ENCODE data around the gene ZNF618.

ZNF618 gene

GRCh38 chr9:113894166-113894565 lies 18.1 kb downstream of the ZNF618 start:
- ChIA-PET POLR2A (no interaction called here), CTCF (no interaction called here)
- TF ChIP-seq, protein P1, sequence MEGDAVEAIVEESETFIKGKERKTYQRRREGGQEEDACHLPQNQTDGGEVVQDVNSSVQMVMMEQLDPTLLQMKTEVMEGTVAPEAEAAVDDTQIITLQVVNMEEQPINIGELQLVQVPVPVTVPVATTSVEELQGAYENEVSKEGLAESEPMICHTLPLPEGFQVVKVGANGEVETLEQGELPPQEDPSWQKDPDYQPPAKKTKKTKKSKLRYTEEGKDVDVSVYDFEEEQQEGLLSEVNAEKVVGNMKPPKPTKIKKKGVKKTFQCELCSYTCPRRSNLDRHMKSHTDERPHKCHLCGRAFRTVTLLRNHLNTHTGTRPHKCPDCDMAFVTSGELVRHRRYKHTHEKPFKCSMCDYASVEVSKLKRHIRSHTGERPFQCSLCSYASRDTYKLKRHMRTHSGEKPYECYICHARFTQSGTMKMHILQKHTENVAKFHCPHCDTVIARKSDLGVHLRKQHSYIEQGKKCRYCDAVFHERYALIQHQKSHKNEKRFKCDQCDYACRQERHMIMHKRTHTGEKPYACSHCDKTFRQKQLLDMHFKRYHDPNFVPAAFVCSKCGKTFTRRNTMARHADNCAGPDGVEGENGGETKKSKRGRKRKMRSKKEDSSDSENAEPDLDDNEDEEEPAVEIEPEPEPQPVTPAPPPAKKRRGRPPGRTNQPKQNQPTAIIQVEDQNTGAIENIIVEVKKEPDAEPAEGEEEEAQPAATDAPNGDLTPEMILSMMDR (IDR thresholded peaks at IDR 0.05; ENCODE audit: control extremely low read depth, extremely low read depth, low read depth, missing control alignments) = no peak
- no peak for DNase-seq (ENCODE audit: extremely low spot score)

GRCh38 chr9:113895526-113895925 lies 19.4 kb downstream of the ZNF618 start:
- POLR2A ChIA-PET = no interaction called here
- CTCF ChIA-PET = no interaction called here
- no peak for DNase-seq (ENCODE audit: extremely low spot score)
- TF ChIP-seq, protein P1 (IDR thresholded peaks at IDR 0.05; ENCODE audit: control extremely low read depth, extremely low read depth, low read depth, missing control alignments) = no peak

DNA sequence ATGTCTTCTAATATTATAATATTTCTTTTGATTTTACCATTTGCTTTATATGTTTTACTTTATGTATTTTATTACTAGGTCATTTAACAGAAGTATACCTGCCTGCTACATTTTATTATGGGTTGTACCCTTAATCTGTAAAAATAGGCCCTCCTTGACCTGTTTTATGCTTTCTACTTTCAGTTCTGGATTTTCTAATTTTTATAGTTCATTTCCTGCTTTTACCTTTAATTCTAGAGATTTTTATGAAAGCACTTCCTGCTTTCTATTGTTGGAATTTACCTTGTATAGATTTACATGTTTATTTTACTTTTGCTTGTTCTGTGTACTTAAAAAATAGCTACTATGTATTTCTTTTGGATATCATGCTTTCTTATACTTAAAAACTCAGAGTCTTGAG lies 20.6 kb downstream of the ZNF618 start:
- ChIA-PET CTCF (no interaction called here), POLR2A (no interaction called here)
- TF ChIP-seq, protein P1 (IDR thresholded peaks at IDR 0.05; ENCODE audit: control extremely low read depth, extremely low read depth, low read depth, missing control alignments) = no peak
- no peak for DNase-seq (ENCODE audit: extremely low spot score)

GRCh38 chr9:113898151-113898550 lies 22.0 kb downstream of the ZNF618 start:
- TF ChIP-seq, protein P1 (IDR thresholded peaks at IDR 0.05; ENCODE audit: control extremely low read depth, extremely low read depth, low read depth, missing control alignments) = no peak
- no peak for DNase-seq (ENCODE audit: extremely low spot score)
- POLR2A ChIA-PET = no interaction called here
- CTCF ChIA-PET = no interaction called here

DNA sequence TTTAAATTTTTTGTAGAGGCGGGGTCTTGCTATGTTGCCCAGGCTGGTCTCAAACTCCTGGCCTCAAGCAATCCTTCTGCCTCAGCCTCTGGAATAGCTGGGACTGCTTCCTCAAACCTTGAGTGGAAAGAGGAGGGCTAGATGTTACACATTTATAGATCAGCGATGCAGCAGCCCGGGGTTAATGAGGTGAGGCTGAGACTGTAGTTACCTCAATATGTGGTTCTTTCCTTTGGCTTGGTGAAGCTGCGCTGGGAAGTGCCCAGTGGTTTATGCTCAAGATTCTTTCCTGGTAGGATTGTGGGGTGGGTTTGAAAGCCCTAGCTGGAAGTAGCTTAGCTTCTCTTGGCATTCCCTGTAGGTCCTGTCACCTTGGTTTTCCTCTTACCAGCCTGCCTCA lies 22.5 kb downstream of the ZNF618 start:
- ChIA-PET POLR2A (no interaction called here), CTCF (no interaction called here)
- no peak for DNase-seq (ENCODE audit: extremely low spot score)
- TF ChIP-seq, protein P1 (IDR thresholded peaks at IDR 0.05; ENCODE audit: control extremely low read depth, extremely low read depth, low read depth, missing control alignments) = no peak

DNA sequence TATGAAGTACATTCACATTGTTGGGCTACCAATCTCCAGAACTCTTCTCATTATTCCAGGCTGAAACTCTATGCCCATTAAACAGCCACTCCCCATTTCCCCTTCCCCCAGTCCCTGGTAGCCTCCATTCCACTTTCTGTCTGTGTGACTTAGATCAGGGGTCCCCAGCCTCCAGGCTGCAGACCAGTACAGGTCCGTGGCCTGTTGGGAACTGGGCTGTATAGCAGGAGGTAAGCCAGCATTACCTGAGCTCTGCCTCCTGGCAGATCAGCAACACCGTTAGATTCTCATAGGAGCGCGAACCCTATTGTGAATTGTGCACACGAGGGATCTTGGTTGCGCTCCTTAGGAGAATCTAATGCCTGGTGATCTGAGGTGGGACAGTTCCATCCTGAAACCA lies 23.1 kb downstream of the ZNF618 start:
- ChIA-PET POLR2A (no interaction called here), CTCF (no interaction called here)
- TF ChIP-seq, protein P1 (IDR thresholded peaks at IDR 0.05; ENCODE audit: control extremely low read depth, extremely low read depth, low read depth, missing control alignments) = no peak
- no peak for DNase-seq (ENCODE audit: extremely low spot score)

DNA sequence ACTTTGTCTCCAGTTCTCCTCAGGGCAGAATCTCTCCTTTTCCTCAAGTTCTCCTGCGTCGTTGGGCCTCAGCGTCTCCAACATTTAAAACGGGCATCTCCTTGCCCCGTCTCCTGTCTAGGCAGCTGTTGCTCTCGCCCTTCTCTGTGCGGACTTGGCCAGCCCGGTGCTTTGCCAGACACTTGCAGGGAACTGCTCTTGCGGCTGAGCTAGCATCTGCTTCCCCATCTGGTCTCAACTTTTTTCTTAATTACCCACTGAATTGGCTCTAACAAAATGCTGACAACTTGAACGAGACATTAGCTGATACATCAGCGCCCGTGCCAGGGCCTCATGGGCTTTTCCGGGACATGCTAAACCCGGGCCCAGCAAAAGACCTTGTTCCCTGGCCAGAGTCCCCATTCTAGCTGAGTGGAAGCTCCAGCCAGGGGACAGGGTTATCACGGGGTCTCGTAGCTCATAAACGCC lies 25.1 kb downstream of the ZNF618 start:
- ChIA-PET CTCF (interaction anchor here (1.1 kb wide), 1 partner anchor 93 kb away, joined by 3 read pairs; no protein-coding TSS in a partner anchor), POLR2A (no interaction called here)
- DNase-seq (ENCODE audit: extremely low spot score) = no peak
- TF ChIP-seq, protein P1 (IDR thresholded peaks at IDR 0.05; ENCODE audit: control extremely low read depth, extremely low read depth, low read depth, missing control alignments) = no peak
